Cardiac muscle cell (in vitro differentiated cells and primary cell): ENCODE data around the gene CEP41. TPM values are rescaled to one million over a fixed set of nuclear protein-coding genes. Genes with fewer than 3 reads are reported as not detected.

Experiments used
- DNase-seq, 2 donors: peaks; one replicate each; pipeline versions ENCODE4 v3.0.0 to v3.0.0-alpha.2; 2010 to 2017; ENCODE audit warnings: low read depth in 1 of 2, low spot score in 1 of 2
- H3K27ac ChIP-seq: fragments of 200-600 bp; sonication (generic); 2 replicates; pipeline ENCODE4 v1.5.1; 2016
- H3K27me3 ChIP-seq: fragments of 200-600 bp; sonication (generic); 2 replicates; pipeline ENCODE4 v1.6.0; 2016; ENCODE audit warnings: control low read depth
- H3K36me3 ChIP-seq: fragments of 200-600 bp; sonication (generic); 2 replicates; pipeline ENCODE4 v1.5.1; 2016; ENCODE audit warnings: control low read depth
- H3K4me1 ChIP-seq: fragments of 200-600 bp; sonication (generic); 2 replicates; pipeline ENCODE4 v1.8.1; 2017; ENCODE audit warnings: low read depth, mild to moderate bottlenecking, mixed run types
- H3K4me3 ChIP-seq: fragments of 200-600 bp; sonication (generic); 2 replicates; pipeline ENCODE4 v1.5.1; 2016; ENCODE audit warnings: mild to moderate bottlenecking
- H3K9me3 ChIP-seq: fragments of 200-600 bp; sonication (generic); 2 replicates; pipeline ENCODE4 v1.5.1; 2017; ENCODE audit warnings: low read depth, mild to moderate bottlenecking, control low read depth
- polyA plus RNA-seq: library from polyadenylated mRNA; unstranded; fragments of >200 nt; fragmentation: Nextera tagmentation; extraction: Ambion mirVana; gene quantifications from 2 replicates; pipeline ENCODE4 v1.2.1, GENCODE V29; 2016
- total RNA-seq: library from RNA; depleted of rRNA; stranded (reverse); fragments of >200 nt; gene quantifications from 2 replicates; pipeline ENCODE4 v1.2.3, GENCODE V29; 2016
- TF ChIP-seq, protein P1 (sequence below): IDR thresholded peaks from 2 replicates; pipeline ENCODE4 v1.5.1; 2012; ENCODE audit warnings: low read depth, mild to moderate bottlenecking, low read length

Gene CEP41, protein sequence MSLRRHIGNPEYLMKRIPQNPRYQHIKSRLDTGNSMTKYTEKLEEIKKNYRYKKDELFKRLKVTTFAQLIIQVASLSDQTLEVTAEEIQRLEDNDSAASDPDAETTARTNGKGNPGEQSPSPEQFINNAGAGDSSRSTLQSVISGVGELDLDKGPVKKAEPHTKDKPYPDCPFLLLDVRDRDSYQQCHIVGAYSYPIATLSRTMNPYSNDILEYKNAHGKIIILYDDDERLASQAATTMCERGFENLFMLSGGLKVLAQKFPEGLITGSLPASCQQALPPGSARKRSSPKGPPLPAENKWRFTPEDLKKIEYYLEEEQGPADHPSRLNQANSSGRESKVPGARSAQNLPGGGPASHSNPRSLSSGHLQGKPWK
- total RNA-seq, result 8.0 and 10.7 TPM in 2 replicates
- polyA plus RNA-seq, result 27.4 and 48.8 TPM in 2 replicates

DNA sequence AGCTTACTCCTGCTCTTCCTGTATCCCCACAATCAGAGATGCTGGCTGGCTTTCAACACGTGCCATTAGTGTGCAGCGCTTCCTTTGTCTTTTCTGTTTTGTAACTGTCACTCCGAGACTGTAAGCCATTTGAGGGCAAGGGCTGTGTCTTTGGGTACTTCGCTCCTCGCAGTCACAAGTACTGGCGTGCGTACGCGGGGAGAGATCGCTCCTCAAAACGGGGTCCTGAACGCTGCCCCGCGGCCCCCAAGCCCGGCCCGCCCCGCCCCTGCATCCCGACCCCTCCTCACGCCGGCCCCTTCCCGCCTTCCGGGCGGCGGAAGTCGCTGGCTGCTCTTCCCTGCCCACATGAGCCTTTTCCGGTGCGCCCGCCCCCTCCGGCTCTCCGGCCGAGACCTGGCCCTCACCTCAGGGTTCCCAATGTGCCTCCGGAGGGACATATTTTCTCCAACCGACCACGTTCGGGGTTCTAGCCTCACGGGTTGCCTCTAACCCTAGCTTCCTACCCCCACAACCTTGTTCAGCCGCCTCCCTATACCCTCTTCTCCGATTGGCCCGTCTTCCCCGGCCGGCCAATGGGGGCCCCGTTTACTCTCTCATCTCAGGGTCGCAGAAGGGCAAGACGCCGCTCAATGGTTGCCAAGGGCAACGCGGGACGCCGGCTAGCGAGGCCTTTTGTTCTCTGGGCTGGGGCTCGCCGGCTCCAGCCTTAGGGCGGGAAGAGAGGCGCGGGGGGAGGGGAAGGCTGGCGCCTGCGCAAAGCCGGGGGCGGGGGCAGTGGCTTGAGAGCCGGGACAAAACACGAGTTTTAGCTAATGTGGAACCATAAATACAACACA is at the start of gene CEP41:
CEP41 (minus strand) TSS at position 490 of the 839 bp plus-strand sequence; CDS start at position 440, 50 bp downstream.
- peaks cover 19% of the 10 kb centered on the region for H3K4me1 ChIP-seq

DNA sequence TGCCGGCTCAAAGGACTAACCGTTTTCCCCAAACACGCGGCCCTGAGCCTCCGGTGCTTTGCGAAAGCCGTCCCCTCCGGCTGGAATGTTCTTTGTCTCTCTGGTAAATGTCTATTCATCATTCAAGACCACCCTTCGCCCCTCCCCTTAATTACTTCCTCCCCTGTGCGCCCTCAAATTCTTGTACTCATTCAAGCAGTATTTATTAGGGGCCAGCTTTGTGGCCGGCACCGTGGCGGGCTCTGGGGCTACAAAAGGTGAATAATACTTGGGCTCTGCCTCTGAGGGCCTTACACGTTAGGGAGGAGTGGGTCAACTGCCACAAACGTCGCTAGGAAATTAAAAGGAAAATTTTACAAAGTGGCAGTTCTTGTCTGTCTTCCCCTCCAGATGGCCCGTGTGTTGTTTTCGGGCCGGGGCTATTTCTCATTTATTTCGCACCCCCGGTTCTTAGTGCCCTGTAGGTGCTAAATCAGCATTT is 49.5 kb upstream of the CEP41 start:
- TF ChIP-seq, protein P1, sequence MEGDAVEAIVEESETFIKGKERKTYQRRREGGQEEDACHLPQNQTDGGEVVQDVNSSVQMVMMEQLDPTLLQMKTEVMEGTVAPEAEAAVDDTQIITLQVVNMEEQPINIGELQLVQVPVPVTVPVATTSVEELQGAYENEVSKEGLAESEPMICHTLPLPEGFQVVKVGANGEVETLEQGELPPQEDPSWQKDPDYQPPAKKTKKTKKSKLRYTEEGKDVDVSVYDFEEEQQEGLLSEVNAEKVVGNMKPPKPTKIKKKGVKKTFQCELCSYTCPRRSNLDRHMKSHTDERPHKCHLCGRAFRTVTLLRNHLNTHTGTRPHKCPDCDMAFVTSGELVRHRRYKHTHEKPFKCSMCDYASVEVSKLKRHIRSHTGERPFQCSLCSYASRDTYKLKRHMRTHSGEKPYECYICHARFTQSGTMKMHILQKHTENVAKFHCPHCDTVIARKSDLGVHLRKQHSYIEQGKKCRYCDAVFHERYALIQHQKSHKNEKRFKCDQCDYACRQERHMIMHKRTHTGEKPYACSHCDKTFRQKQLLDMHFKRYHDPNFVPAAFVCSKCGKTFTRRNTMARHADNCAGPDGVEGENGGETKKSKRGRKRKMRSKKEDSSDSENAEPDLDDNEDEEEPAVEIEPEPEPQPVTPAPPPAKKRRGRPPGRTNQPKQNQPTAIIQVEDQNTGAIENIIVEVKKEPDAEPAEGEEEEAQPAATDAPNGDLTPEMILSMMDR, result no peak
- H3K4me3 ChIP-seq, result peak overlapping the region; percentile 53
- H3K4me1 ChIP-seq, result peaks cover 13% of the 10 kb centered on the region
- no peaks in the 10 kb centered on the region for H3K9me3 ChIP-seq
- peak in 1 of 2 donors; percentile 20 for DNase-seq
- H3K27me3 ChIP-seq, result peaks cover 8% of the 10 kb centered on the region
- H3K27ac ChIP-seq, result no peak overlapping the region
- no peaks in the 10 kb centered on the region for H3K36me3 ChIP-seq

More for the DNA sequence above, at the start of gene CEP41:
- Histone ChIP-seq H3K27me3 (no peaks in the 10 kb centered on the region), H3K36me3 (no peaks in the 10 kb centered on the region), H3K4me3 (peak within 1 kb of the TSS; percentile 54), H3K9me3 (no peaks in the 10 kb centered on the region), H3K27ac (peak within 1 kb of the TSS; percentile 80)
- TF ChIP-seq, protein P1, result no peak
- DNase-seq, result peak; percentile 99

DNA sequence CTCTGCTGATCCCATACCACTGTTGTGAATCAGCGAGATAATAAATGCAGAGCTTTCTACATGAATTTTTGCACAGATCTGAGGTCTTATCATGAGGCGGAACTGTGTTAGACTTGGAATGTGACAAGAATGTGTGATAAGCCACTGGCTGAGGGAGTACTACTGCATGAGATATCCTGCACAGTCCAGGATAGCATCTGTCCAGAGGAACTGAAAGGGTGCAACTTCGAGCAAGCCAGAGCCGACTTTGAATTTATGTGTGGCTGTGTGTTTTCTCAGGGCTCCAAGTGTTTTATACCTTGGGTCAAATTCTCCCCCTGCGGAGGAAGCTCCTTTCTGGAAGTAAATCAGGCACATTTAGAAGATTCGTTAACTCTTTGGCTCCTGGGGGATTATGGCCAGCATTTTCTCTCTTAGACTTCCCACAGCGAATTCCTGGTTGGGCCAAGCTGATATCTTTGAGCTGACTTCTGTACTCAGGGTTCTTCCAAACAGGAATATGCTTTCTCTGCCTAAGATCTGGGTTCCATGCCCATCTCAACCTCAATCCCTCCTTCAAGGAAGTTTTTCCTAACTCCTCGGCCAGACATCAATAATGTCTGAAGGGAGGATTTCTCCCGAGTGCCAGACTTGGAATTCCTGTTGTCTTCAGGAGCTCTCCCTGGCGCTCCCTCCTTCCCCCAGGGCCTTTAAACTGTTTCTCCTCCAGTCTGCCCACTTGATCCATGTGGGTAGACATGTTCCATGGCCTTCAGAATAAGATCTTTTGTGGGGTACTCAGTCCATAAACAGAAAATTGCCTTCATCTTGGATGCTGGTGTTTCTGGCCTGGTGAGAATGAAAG is 48.5 kb upstream of the CEP41 start:
- TF ChIP-seq, protein P1, result no peak
- Histone ChIP-seq H3K4me1 (peaks cover 8% of the 10 kb centered on the region), H3K27me3 (peaks cover 8% of the 10 kb centered on the region), H3K4me3 (no peak overlapping the region), H3K9me3 (no peaks in the 10 kb centered on the region), H3K27ac (no peak overlapping the region), H3K36me3 (no peaks in the 10 kb centered on the region)
- peak in 1 of 2 donors; percentile 83 for DNase-seq

DNA sequence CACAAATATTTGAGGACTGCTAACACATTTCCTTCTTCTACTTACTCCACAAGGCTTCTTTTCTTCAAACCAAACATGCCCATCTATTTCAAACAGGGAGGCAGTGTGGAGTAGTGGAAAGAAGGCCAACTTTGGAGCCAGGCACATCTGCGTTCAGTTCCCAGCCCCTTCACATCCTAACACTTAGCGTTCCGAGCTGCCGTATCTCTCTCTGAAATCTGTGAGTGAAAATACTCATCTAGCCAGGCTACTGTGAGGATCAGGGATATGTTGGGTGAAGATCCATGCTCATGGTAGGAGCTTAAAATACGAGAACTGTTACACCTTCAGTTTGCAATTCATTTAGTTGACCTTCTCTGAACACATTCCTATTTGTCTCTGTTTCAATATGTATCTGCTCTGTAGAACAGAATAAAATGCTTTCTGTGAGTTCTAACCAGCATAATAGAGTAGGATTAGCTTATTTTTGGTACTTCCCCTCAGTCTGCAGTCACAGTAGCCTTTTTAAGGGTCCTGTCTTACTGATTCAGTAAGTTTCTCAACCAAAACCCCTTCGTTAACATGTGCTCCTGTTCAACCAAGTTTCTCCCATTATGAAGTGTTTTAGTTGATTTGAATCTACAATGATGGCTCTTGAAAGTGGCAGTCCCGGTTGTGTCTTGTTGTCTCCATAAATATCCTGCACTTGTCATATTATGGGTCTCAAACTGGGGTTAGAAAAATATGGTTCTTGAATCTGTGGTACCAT is 47.8 kb upstream of the CEP41 start:
- peak in 1 of 2 donors; percentile 6 for DNase-seq
- Histone ChIP-seq H3K9me3 (no peaks in the 10 kb centered on the region), H3K27ac (no peak overlapping the region), H3K36me3 (no peaks in the 10 kb centered on the region), H3K4me1 (no peaks in the 10 kb centered on the region), H3K4me3 (no peak overlapping the region), H3K27me3 (peaks cover 8% of the 10 kb centered on the region)
- TF ChIP-seq, protein P1, result no peak
